Neural crest cell (in vitro differentiated cells): Measurements from ENCODE around the gene B3GALT2. TPM values are rescaled to one million over a fixed set of nuclear protein-coding genes. Genes with fewer than 3 reads are reported as not detected.

Experiments used
- DNase-seq: peaks from one replicate; pipeline ENCODE4 v3.0.0; 2021; ENCODE audit warnings: low read depth, mixed read lengths, low spot score
- H3K27ac Mint-ChIP-seq: one replicate; pipeline ENCODE4 v1.8.0; 2021; ENCODE audit warnings: mild to moderate bottlenecking, mixed read lengths; ENCODE audit not compliant: unreplicated experiment
- H3K27me3 Mint-ChIP-seq: 2 replicates; pipeline ENCODE4 v1.8.0; 2021; ENCODE audit warnings: low read depth, mild to moderate bottlenecking, mixed read lengths
- H3K36me3 Mint-ChIP-seq: 2 replicates; pipeline ENCODE4 v1.8.0; 2021; ENCODE audit warnings: low read depth, mild to moderate bottlenecking, mixed read lengths
- H3K4me1 Mint-ChIP-seq: 2 replicates; pipeline ENCODE4 v1.8.0; 2021; ENCODE audit warnings: mixed read lengths
- H3K4me3 Mint-ChIP-seq: one replicate; pipeline ENCODE4 v1.8.0; 2021; ENCODE audit warnings: mild to moderate bottlenecking, mixed read lengths
- H3K9me3 Mint-ChIP-seq: 2 replicates; pipeline ENCODE4 v1.8.0; 2021; ENCODE audit warnings: mixed read lengths
- total RNA-seq: library from RNA; stranded (reverse); gene quantifications from 2 replicates; pipeline ENCODE4 v1.2.1, GENCODE V29; 2021
- TF ChIP-seq, protein P1 (sequence below): fragments of 200-600 bp; sonication (generic); conservative IDR thresholded peaks from 2 replicates; pipeline ENCODE4 v1.5.0; 2021; ENCODE audit warnings: antibody characterized with exemption, mild to moderate bottlenecking

B3GALT2 gene
- total RNA-seq, 1 donor from 2014 or later, result 0.84 TPM

DNA sequence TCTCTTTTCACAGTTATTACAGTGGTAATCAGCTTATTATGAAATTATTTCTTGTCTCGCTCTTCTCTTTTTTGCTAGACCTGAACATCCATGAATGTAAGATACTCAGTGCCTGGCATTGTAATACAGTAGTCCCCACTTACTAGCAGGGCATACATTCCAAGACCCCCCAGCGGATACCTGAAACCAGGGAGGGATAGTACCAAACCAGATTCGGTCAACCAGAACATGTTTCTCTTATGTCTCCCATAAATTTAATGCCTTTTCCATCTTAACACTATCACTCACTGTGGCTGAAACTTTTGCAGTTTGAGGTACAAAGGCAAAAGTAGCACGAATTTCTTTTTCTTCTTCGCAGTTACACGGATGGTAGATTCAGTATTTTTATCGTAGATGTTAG is 24.6 kb upstream of the B3GALT2 start:
- Mint-ChIP-seq H3K4me1 (peaks cover 12% of the 10 kb centered on the region), H3K9me3 (peaks cover 32% of the 10 kb centered on the region), H3K4me3 (no peak overlapping the region), H3K36me3 (peaks cover 70% of the 10 kb centered on the region), H3K27ac (no peak overlapping the region), H3K27me3 (no peaks in the 10 kb centered on the region)
- TF ChIP-seq, protein P1, sequence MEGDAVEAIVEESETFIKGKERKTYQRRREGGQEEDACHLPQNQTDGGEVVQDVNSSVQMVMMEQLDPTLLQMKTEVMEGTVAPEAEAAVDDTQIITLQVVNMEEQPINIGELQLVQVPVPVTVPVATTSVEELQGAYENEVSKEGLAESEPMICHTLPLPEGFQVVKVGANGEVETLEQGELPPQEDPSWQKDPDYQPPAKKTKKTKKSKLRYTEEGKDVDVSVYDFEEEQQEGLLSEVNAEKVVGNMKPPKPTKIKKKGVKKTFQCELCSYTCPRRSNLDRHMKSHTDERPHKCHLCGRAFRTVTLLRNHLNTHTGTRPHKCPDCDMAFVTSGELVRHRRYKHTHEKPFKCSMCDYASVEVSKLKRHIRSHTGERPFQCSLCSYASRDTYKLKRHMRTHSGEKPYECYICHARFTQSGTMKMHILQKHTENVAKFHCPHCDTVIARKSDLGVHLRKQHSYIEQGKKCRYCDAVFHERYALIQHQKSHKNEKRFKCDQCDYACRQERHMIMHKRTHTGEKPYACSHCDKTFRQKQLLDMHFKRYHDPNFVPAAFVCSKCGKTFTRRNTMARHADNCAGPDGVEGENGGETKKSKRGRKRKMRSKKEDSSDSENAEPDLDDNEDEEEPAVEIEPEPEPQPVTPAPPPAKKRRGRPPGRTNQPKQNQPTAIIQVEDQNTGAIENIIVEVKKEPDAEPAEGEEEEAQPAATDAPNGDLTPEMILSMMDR, result no peak
- no peak for DNase-seq

GRCh38 chr1:193201021-193201420 is 14.6 kb upstream of the B3GALT2 start:
- Mint-ChIP-seq H3K27me3 (no peaks in the 10 kb centered on the region), H3K4me3 (no peak overlapping the region), H3K36me3 (peaks cover 14% of the 10 kb centered on the region), H3K27ac (no peak overlapping the region), H3K9me3 (peaks cover 8% of the 10 kb centered on the region), H3K4me1 (no peaks in the 10 kb centered on the region)
- TF ChIP-seq, protein P1, result no peak
- no peak for DNase-seq

- no peak for DNase-seq
- Mint-ChIP-seq H3K4me1 (no peaks in the 10 kb centered on the region), H3K36me3 (peaks cover 5% of the 10 kb centered on the region), H3K9me3 (peaks cover 5% of the 10 kb centered on the region), H3K27me3 (no peaks in the 10 kb centered on the region), H3K4me3 (no peak overlapping the region), H3K27ac (no peak overlapping the region)
- TF ChIP-seq, protein P1, result no peak
Measured at GRCh38 chr1:193199940-193200339, 13.5 kb upstream of the B3GALT2 start.

- TF ChIP-seq, protein P1, result no peak
- Mint-ChIP-seq H3K36me3 (peaks cover 25% of the 10 kb centered on the region), H3K4me1 (peaks cover 9% of the 10 kb centered on the region), H3K27me3 (no peaks in the 10 kb centered on the region), H3K9me3 (peaks cover 8% of the 10 kb centered on the region), H3K4me3 (no peak overlapping the region), H3K27ac (no peak overlapping the region)
- DNase-seq, result no peak
Measured at GRCh38 chr1:193192586-193192985, 6.2 kb upstream of the B3GALT2 start.

GRCh38 chr1:193190096-193190744 is 3.8 kb upstream of the B3GALT2 start:
- H3K9me3 Mint-ChIP-seq, result peaks cover 3% of the 10 kb centered on the region
- TF ChIP-seq, protein P1, result peak; percentile 58
- peaks cover 25% of the 10 kb centered on the region for H3K36me3 Mint-ChIP-seq
- DNase-seq, result no peak
- H3K27me3 Mint-ChIP-seq, result no peaks in the 10 kb centered on the region
- H3K27ac Mint-ChIP-seq, result no peak overlapping the region
- peaks cover 32% of the 10 kb centered on the region for H3K4me1 Mint-ChIP-seq
- no peak overlapping the region for H3K4me3 Mint-ChIP-seq
